GM21737 (cell line): Measurements from ENCODE around the gene CHCHD10.
A peak's percentile ranks its signal among the peaks of the same experiment; 100 is the strongest.
"Not testable (repeated sequence)": the region's sequence is repeated elsewhere in the genome, so short reads cannot be mapped to it uniquely, and the experiment has no call there.

Source experiments
- ATAC-seq: cut with Tn5 transposase; IDR thresholded peaks from one replicate; pipeline ENCODE4 v1.9.1; 2021; ENCODE audit warnings: mild to moderate bottlenecking, moderate library complexity; ENCODE audit not compliant: unreplicated experiment

The CHCHD10 gene

GRCh38 chr22:23751441-23751996, 16.3 kb downstream of the CHCHD10 start:
- ATAC-seq = peak; percentile 10

GRCh38 chr22:23750714-23751440, 16.9 kb downstream of the CHCHD10 start, which contains the start of gene ZNF70:
Gene ZNF70 (minus strand): TSS chr22:23751112. CDS start chr22:23745140, 5,972 bp downstream.
- ATAC-seq = peak; percentile 75

GRCh38 chr22:23750367-23750713, 17.4 kb downstream of the CHCHD10 start:
- no peak for ATAC-seq

GRCh38 chr22:23749841-23750301, 17.9 kb downstream of the CHCHD10 start:
- ATAC-seq = no peak

GRCh38 chr22:23745791-23746190, 22.0 kb downstream of the CHCHD10 start:
- no peak for ATAC-seq

- no peak for ATAC-seq
Measured at GRCh38 chr22:23744485-23744884, 23.3 kb downstream of the CHCHD10 start.

- ATAC-seq = no peak
Measured at GRCh38 chr22:23744001-23744400, 23.8 kb downstream of the CHCHD10 start.

GRCh38 chr22:23743303-23743705, 24.5 kb downstream of the CHCHD10 start:
- no peak for ATAC-seq

- no peak for ATAC-seq
Measured at GRCh38 chr22:23742505-23743264, 25.1 kb downstream of the CHCHD10 start.

- no peak for ATAC-seq
Measured at GRCh38 chr22:23737696-23738095, 30.1 kb downstream of the CHCHD10 start.

- ATAC-seq = not testable (repeated sequence)
Measured at GRCh38 chr22:23728108-23728507, 39.7 kb downstream of the CHCHD10 start.

GRCh38 chr22:23722724-23723123, 45.0 kb downstream of the CHCHD10 start:
- ATAC-seq = no peak

GRCh38 chr22:23722160-23722559, 45.6 kb downstream of the CHCHD10 start:
- ATAC-seq = no peak

GRCh38 chr22:23720855-23721254, 46.9 kb downstream of the CHCHD10 start:
- ATAC-seq = no peak

GRCh38 chr22:23718371-23719165, 49.2 kb downstream of the CHCHD10 start:
- no peak for ATAC-seq

GRCh38 chr22:23716811-23717801, 50.7 kb downstream of the CHCHD10 start:
- no peak for ATAC-seq
